NCI-H1048 (cell line): ENCODE measurements around the gene ERCC6L2.

Experiments used
- DNase-seq: peaks from one replicate; lab custom pipeline; 2025; lab: John Stamatoyannopoulos, UW

ERCC6L2 gene

GRCh38 chr9:95875305-95876137 lies at the start of gene ERCC6L2:
Gene ERCC6L2 (plus strand): TSS chr9:95875691. CDS start chr9:95876039, 348 bp downstream.
- DNase-seq = peak; percentile 98

GRCh38 chr9:95826183-95826838 lies 49.2 kb upstream of the ERCC6L2 start:
- DNase-seq = no peak

- DNase-seq = no peak
Measured at GRCh38 chr9:95830768-95831167, 44.7 kb upstream of the ERCC6L2 start.

- DNase-seq = no peak
Measured at GRCh38 chr9:95831810-95832209, 43.7 kb upstream of the ERCC6L2 start.

- no peak for DNase-seq
Measured at GRCh38 chr9:95833546-95834178, 41.8 kb upstream of the ERCC6L2 start.

- DNase-seq = no peak
Measured at GRCh38 chr9:95834281-95834907, 41.1 kb upstream of the ERCC6L2 start.

GRCh38 chr9:95835393-95835792 lies 40.1 kb upstream of the ERCC6L2 start:
- no peak for DNase-seq

GRCh38 chr9:95836072-95836471 lies 39.4 kb upstream of the ERCC6L2 start:
- no peak for DNase-seq

- DNase-seq = no peak
Measured at GRCh38 chr9:95839012-95839411, 36.5 kb upstream of the ERCC6L2 start.

GRCh38 chr9:95840074-95840473 lies 35.4 kb upstream of the ERCC6L2 start:
- no peak for DNase-seq

- no peak for DNase-seq
Measured at GRCh38 chr9:95841377-95841776, 34.1 kb upstream of the ERCC6L2 start.

- DNase-seq = no peak
Measured at GRCh38 chr9:95845751-95846150, 29.7 kb upstream of the ERCC6L2 start.

GRCh38 chr9:95848764-95849163 lies 26.7 kb upstream of the ERCC6L2 start:
- DNase-seq = no peak

GRCh38 chr9:95852059-95853032 lies 23.1 kb upstream of the ERCC6L2 start:
- no peak for DNase-seq

GRCh38 chr9:95854386-95855020 lies 21.0 kb upstream of the ERCC6L2 start:
- DNase-seq = no peak

- no peak for DNase-seq
Measured at GRCh38 chr9:95855961-95856360, 19.5 kb upstream of the ERCC6L2 start.

- DNase-seq = no peak
Measured at GRCh38 chr9:95857124-95857523, 18.4 kb upstream of the ERCC6L2 start.

GRCh38 chr9:95857896-95858295 lies 17.6 kb upstream of the ERCC6L2 start:
- DNase-seq = no peak

GRCh38 chr9:95862343-95862742 lies 13.1 kb upstream of the ERCC6L2 start:
- no peak for DNase-seq

- no peak for DNase-seq
Measured at GRCh38 chr9:95864852-95865580, 10.5 kb upstream of the ERCC6L2 start.
